Measurements from ENCODE around the gene FSTL4. TPM values are rescaled to one million over a fixed set of nuclear protein-coding genes. Genes with fewer than 3 reads are reported as not detected.
A peak's percentile ranks its signal among the peaks of the same experiment; 100 is the strongest.
"Not testable (repeated sequence)": the region's sequence is repeated elsewhere in the genome, so short reads cannot be mapped to it uniquely, and the experiment has no call there.

The FSTL4 gene
- polyA plus RNA-seq, 6 donors from 2014 or later: 0.22 to 0.78 (median 0.48) TPM; not detected in 1

DNA sequence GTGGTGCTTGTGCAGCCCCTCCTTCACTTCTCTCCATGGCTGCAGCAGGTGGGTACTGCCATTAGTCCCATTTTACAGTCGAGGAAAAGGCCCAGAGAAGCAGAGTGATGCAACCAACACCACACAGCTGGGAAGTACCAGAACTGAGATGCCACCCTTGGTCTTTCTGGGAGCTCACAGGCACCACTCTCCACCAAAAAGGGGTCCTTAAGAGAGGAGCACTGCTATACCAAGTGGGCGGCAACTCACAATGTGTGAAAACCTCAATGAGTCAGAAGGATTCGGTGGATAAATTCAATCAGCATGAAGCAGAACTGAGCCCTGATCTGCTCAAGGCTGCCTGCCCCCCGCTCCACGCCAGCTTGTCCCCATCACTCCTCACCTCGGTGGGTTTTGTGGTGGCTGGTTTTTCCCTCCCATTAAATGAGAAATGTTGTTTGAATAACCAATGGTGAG is 213.7 kb downstream of the FSTL4 start:
- peak overlapping the region in 3 of 6 donors; percentile 61 to 77 (median 76) for H3K27ac Mint-ChIP-seq
- peak; percentile 34 to 41 for ATAC-seq (ENCODE audit: low read depth in 2 of 2)
- no peak for DNase-seq
- H3K4me3 Mint-ChIP-seq: peak overlapping the region in 6 of 8 donors; percentile 39 to 77 (median 62)
- peaks cover 0 to 6% (median 0%) of the 10 kb centered on the region in 7 donors for H3K9me3 Mint-ChIP-seq
- H3K27me3 Mint-ChIP-seq: peaks cover 0 to 5% (median 0%) of the 10 kb centered on the region in 3 donors
- H3K4me1 Mint-ChIP-seq: peaks cover 42 to 54% (median 51%) of the 10 kb centered on the region in 3 donors
- H3K36me3 Mint-ChIP-seq: no peaks in the 10 kb centered on the region

DNA sequence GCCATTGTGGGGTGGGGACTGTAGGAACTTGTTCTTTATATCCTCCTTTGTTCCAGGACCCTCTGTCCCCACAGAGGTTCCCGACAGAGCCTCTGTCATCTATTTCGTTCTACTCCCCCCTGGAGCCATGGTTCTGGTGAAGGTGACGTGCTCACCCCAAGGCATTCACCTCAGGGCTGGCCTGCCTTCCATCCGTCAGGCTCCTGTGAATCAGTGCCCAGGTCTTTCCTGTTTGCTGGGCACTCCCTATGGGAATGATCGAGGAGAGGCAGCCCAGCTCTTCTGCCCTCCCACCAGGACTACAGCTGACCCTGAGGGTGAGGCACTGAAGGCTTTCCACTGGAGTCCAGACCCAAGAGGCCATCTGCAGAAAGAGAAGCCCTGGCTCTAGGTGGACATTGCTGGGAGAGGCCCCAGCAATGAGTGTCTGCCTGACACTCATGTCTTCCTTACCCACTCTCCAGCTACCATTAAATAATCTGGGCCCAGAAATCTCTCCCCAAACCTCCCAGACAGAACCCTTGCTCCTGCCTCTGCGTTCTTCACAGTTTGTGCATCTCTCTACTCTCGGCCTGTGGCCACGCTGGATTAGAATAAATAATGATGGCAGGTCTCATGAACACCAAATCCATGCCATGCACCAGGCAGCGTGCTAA is 214.2 kb downstream of the FSTL4 start:
- Mint-ChIP-seq H3K4me3 (peak overlapping the region in 7 of 8 donors; percentile 51 to 77 (median 64)), H3K27me3 (peaks cover 0 to 5% (median 0%) of the 10 kb centered on the region in 3 donors), H3K27ac (peak overlapping the region in 4 of 6 donors; percentile 61 to 77 (median 75)), H3K36me3 (no peaks in the 10 kb centered on the region), H3K4me1 (peaks cover 42 to 54% (median 51%) of the 10 kb centered on the region in 3 donors), H3K9me3 (peaks cover 0 to 6% (median 0%) of the 10 kb centered on the region in 7 donors)
- no peak for ATAC-seq (ENCODE audit: low read depth in 2 of 2)
- DNase-seq: no peak

DNA sequence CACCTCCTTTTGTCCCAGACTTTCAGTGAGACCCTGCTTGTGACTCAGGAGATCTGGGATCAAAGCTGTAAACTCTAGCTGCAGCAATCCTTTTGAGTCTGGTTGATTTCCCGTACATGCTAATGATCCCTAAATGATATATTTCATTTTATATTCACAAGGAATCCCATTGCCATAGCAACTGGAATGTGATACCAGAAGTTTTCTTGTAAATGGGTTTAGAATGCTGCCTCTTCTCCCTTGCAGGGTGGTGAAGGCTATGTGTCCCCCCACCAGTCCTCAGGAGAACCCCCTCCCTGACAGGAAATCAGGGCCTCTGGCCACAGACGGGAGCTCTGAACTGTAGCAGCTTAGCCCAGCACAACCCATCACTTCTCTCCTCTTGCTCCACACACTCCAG is 215.0 kb downstream of the FSTL4 start:
- no peaks in the 10 kb centered on the region for H3K36me3 Mint-ChIP-seq
- peaks cover 0 to 5% (median 0%) of the 10 kb centered on the region in 3 donors for H3K27me3 Mint-ChIP-seq
- peak overlapping the region in 7 of 8 donors; percentile 63 to 77 (median 66) for H3K4me3 Mint-ChIP-seq
- peak in 1 of 2 donors; percentile 20 for ATAC-seq (ENCODE audit: low read depth in 2 of 2)
- peak overlapping the region in 5 of 6 donors; percentile 53 to 79 (median 68) for H3K27ac Mint-ChIP-seq
- no peak for DNase-seq
- peaks cover 0 to 6% (median 2%) of the 10 kb centered on the region in 7 donors for H3K9me3 Mint-ChIP-seq
- peaks cover 42 to 54% (median 51%) of the 10 kb centered on the region in 3 donors for H3K4me1 Mint-ChIP-seq

DNA sequence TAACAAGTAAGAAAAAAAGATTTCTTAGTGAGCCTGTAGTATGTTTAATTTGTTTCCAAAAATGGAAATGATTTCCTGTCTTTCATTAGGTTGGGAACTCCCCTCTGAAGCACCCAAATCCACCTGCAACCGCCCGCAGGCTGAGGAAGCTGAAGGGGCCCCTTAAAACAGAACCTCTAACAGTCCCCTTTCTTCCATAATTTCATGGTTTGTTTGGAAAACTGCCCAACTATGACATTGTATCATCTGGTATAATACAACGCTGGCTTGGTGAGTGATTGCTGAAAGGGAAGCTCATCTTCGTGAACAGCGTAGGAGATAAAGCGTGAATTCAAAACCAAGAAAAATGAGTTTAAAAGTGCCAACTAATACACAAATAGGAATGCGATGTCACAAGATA is 215.5 kb downstream of the FSTL4 start:
- peak; percentile 90 to 91 for ATAC-seq (ENCODE audit: low read depth in 2 of 2)
- Mint-ChIP-seq H3K4me1 (peaks cover 42 to 54% (median 51%) of the 10 kb centered on the region in 3 donors), H3K4me3 (peak overlapping the region; percentile 21 to 88 (median 66)), H3K27me3 (peaks cover 0 to 5% (median 0%) of the 10 kb centered on the region in 3 donors), H3K27ac (peak overlapping the region; percentile 24 to 90 (median 74)), H3K36me3 (no peaks in the 10 kb centered on the region), H3K9me3 (peaks cover 0 to 6% (median 2%) of the 10 kb centered on the region in 7 donors)
- peak; percentile 47 for DNase-seq

DNA sequence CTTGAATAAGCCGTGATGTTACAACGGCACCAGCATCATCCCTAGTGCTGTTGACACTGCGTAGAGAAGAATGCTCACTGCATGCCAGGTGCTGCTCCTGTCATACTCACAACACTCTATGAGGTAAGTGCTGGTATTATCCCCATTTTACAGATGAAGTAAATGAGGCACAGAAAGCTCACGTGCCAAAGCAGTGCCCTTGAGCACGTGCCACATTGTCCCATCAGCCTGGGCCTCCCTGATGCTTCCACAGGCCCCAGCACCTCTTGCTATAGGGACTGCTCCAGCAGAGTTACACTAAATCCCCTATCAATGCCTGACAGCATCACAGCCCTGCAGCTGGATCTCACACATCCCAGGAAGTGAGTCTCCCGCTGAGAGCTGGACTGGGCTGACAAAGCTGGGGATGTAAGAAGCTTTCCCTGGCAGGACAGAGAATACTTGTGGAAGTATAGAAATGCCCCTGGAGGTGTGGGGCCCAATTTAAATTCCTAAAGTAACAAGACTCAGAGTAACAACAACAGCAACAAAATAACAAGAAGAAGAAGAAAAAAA is 216.1 kb downstream of the FSTL4 start:
- no peak for DNase-seq
- peaks cover 0 to under 1% (median 0%) of the 10 kb centered on the region in 3 donors for H3K27me3 Mint-ChIP-seq
- H3K36me3 Mint-ChIP-seq: no peaks in the 10 kb centered on the region
- H3K27ac Mint-ChIP-seq: peak overlapping the region; percentile 53 to 90 (median 84)
- peaks cover 36 to 54% (median 47%) of the 10 kb centered on the region in 3 donors for H3K4me1 Mint-ChIP-seq
- peak overlapping the region in 7 of 8 donors; percentile 58 to 88 (median 66) for H3K4me3 Mint-ChIP-seq
- H3K9me3 Mint-ChIP-seq: peaks cover 0 to 6% (median 2%) of the 10 kb centered on the region in 7 donors
- peak in 1 of 2 donors; percentile 9 for ATAC-seq (ENCODE audit: low read depth in 2 of 2)

DNA sequence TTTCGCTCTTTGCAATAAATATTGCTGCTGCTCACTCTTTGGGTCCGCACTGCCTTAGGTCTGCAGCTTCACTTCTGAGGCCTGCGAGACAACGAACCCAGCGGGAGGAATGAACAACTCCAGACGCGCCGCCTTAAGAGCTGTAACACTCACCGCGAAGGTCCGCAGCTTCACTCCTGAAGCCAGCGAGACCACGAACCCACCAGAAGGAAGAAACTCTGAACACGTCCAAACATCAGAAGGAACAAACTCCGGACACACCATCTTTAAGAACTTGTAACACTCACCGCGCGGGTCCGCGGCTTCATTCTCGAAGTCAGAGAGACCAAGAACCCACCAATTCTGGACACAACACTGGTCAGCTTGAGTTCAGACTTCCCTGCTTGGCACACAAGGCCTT is 217.1 kb downstream of the FSTL4 start:
- H3K27me3 Mint-ChIP-seq: not testable (repeated sequence)
- peak overlapping the region; percentile 53 to 97 (median 83) for H3K27ac Mint-ChIP-seq

DNA sequence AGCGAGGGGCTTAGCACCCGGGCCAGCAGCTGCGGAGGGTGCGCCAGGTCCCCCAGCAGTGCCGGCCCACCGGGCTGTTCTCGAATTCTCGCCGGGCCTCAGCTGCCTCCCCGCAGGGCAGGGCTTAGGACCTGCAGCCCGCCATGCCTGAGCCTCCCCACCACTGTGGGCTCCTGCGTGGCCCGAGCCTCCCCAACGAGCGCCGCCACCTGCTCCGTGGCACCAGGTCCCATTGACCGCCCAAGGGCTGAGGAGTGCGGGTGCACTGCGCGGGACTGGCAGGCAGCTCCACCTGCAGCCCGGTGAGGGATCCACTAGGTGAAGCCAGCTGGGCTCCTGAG is 217.9 kb downstream of the FSTL4 start:
- DNase-seq; ATAC-seq (ENCODE audit: low read depth in 2 of 2); H3K27me3 Mint-ChIP-seq; H3K27ac Mint-ChIP-seq; H3K36me3 Mint-ChIP-seq; H3K4me3 Mint-ChIP-seq; H3K9me3 Mint-ChIP-seq: not testable (repeated sequence)
- peaks cover 31 to 44% (median 40%) of the 10 kb centered on the region in 3 donors for H3K4me1 Mint-ChIP-seq

More for the DNA sequence above, 217.1 kb downstream of the FSTL4 start:
- H3K4me3 Mint-ChIP-seq: peak overlapping the region in 1 of 8 donors; percentile 26
- ATAC-seq (ENCODE audit: low read depth in 2 of 2); H3K9me3 Mint-ChIP-seq; DNase-seq; H3K36me3 Mint-ChIP-seq: not testable (repeated sequence)
- peaks cover 35 to 51% (median 47%) of the 10 kb centered on the region in 3 donors for H3K4me1 Mint-ChIP-seq

DNA sequence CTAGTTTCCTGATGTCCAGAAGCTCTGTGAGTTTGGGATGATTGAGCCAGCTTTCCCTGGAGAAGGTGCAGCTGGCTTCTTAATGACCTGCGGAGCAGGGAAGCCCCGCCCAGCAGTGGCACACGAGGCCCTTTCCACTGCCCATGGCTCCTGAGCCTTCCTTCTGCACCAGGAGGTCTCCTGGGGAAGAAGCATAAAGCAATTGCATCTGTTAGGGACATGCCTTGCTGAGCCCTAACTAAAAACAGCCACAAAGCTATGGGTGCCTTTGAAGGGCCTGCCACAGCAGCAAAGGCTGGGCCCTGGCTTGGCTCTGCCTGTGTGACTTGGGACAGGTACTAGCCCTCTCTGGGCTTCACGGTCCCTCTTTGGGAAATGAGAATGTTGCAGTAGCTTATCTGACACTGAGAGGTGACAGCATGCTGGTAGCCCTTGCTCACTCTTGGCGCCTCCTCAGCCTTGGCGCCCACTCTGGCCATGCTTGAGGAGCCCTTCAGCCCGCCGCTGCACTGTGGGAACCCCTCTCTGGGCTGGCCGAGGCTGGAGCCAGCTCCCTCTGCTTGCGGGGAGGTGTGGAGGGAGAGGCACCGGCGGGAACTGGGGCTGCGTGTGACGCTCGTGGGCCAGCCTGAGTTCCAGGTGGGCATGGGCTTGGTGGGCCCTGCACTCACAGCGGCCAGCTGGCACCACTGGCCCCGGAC is 218.4 kb downstream of the FSTL4 start:
- H3K27ac Mint-ChIP-seq: peak overlapping the region in 1 of 6 donors; percentile 35
- peaks cover 0 to 6% (median 2%) of the 10 kb centered on the region in 7 donors for H3K9me3 Mint-ChIP-seq
- no peaks in the 10 kb centered on the region for H3K36me3 Mint-ChIP-seq
- H3K4me3 Mint-ChIP-seq: no peak overlapping the region
- H3K27me3 Mint-ChIP-seq: peaks cover 0 to 3% (median 0%) of the 10 kb centered on the region in 3 donors
- DNase-seq: no peak
- no peak for ATAC-seq (ENCODE audit: low read depth in 2 of 2)
- H3K4me1 Mint-ChIP-seq: peaks cover 29 to 38% (median 36%) of the 10 kb centered on the region in 3 donors

DNA sequence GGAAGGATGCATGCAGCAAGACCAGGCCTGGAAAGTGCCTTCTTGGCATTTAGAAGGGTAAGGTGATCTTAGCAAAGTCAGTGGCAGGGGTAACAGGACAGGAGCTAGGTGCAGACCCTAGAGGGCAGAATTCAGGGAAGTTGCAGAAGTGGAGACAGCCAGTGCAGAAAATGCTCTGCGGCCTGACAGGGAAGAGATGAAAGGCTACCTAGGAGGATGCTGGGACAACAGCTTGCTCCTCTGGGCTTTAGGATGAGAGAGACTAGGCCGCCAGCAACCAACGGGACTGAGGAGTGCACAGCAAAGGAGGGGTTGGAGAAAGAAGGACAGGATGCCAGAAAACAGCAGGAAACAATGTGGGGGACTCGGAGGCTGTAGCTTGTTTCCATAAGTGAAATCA is 219.9 kb downstream of the FSTL4 start:
- no peak for ATAC-seq (ENCODE audit: low read depth in 2 of 2)
- Mint-ChIP-seq H3K27me3 (peaks cover 0 to 7% (median 0%) of the 10 kb centered on the region in 3 donors), H3K4me3 (no peak overlapping the region), H3K4me1 (peaks cover 14 to 24% (median 21%) of the 10 kb centered on the region in 3 donors), H3K27ac (peak overlapping the region in 1 of 6 donors; percentile 81), H3K36me3 (no peaks in the 10 kb centered on the region), H3K9me3 (peaks cover 0 to 6% (median 2%) of the 10 kb centered on the region in 7 donors)
- DNase-seq: no peak

DNA sequence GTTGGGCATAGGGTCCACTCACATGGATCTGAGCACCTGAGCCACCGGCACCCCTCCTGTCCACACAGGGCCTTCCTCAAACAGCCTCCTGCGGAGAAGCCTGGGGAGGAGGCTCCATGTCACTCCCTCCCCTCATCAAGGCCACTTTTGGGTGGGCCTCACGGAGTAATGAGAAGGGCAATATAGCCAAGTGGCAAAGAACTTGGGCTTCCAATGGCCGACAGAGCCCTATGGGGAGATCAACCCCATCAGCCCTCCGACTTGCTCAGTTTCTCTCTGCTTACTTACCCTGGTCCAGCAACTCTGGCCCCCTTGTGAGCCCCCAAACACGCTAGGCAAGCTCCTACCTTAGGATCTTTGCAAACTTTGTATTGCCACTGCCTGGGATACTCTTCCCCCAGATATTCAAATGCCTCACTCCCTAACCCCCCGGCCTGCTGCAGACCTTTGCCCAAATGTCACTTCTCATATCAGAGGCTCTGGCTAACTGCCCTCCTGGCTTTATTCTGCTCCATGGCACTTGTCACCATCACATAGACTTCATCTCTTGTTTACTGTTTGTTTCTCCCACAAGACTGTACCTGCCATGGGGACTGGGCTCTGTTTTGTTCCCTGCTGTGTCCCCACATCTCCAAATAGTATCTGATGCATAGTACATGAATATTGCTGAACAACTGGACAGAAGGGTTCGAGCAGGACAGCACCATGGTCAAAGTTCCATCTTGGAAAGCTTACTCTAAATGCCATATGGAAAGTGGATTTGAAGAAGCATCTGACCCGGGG is 220.8 kb downstream of the FSTL4 start:
- peaks cover 0 to 7% (median 2%) of the 10 kb centered on the region in 3 donors for H3K27me3 Mint-ChIP-seq
- H3K9me3 Mint-ChIP-seq: peaks cover 0 to 6% (median 2%) of the 10 kb centered on the region in 7 donors
- peaks cover 9 to 15% (median 12%) of the 10 kb centered on the region in 3 donors for H3K4me1 Mint-ChIP-seq
- H3K4me3 Mint-ChIP-seq: no peak overlapping the region
- peak overlapping the region in 2 of 6 donors; percentile 7 to 83 for H3K27ac Mint-ChIP-seq
- DNase-seq (no peak), ATAC-seq (ENCODE audit: low read depth in 2 of 2) (no peak)
- H3K36me3 Mint-ChIP-seq: no peaks in the 10 kb centered on the region

DNA sequence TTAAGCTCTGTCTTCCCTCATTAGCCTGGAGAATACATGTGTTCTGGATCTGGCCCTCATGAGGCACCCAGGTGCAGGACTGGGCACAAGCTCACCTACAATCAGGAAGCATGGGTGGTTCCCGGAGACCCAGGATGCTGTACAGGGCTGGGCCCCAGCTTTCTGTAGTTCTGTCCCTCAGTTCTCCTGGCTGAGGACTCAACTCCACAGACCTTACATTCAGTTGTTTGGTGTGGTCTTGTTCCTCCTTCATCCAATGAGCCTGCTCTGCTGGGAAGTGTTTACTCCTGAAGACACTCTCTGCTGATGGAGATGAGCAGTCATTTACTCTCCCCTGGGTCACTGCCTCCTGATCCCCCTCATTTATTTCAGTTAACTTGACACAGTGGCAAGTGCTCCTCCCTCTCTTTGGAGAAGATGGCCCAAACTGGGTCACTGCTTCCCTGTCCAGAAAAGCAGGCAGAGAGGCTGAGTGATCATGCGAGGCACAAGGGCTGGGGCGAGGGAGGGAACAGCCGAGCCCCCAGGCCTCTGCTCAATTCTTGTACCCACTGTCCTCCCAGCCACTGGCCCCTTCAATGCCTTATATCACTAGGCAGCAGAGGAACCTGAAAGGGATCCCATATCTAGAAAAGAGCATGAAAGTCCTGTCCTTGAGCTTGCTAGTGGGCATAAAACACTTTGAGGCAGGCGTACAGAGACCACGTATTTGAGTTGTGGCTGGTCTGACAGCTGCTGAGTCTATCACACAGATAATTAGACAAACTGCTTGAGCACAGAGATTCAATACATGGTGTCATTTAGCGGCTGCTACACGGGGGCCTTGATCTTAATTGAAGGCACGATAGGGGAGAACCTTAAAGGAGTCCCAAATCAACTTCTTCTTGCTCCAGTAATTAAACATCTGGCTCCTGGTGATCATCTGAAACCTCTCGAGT is 221.7 kb downstream of the FSTL4 start:
- DNase-seq: no peak
- no peak overlapping the region for H3K4me3 Mint-ChIP-seq
- H3K27ac Mint-ChIP-seq: peak overlapping the region in 1 of 6 donors; percentile 18
- peaks cover 3 to 6% (median 5%) of the 10 kb centered on the region in 3 donors for H3K4me1 Mint-ChIP-seq
- ATAC-seq (ENCODE audit: low read depth in 2 of 2): no peak
- peaks cover 0 to 7% (median 5%) of the 10 kb centered on the region in 3 donors for H3K27me3 Mint-ChIP-seq
- peaks cover 0 to 4% (median 2%) of the 10 kb centered on the region in 7 donors for H3K9me3 Mint-ChIP-seq
- H3K36me3 Mint-ChIP-seq: no peaks in the 10 kb centered on the region

Measured in naive B cell (primary cell).